CD14-positive monocyte (primary cell): ENCODE measurements around the gene SLC16A12. TPM values are rescaled to one million over a fixed set of nuclear protein-coding genes. Genes with fewer than 3 reads are reported as not detected.
"Not testable (repeated sequence)": the region's sequence is repeated elsewhere in the genome, so short reads cannot be mapped to it uniquely, and the experiment has no call there.

Experiments
- DNase-seq, 3 donors: peaks; one replicate each; pipeline ENCODE4 v3.0.0-alpha.2; 2011 to 2022
- H2AFZ ChIP-seq: 2 replicates; pipeline ENCODE4 v1.6.0; 2012; ENCODE audit warnings: mild to moderate bottlenecking, low read depth, low read length, inconsistent platforms; ENCODE audit not compliant: insufficient read depth, poor library complexity, severe bottlenecking
- H3K27ac ChIP-seq, 2 donors: 1 replicate in 1 of 2; 2 replicates in 1 of 2; pipeline ENCODE4 v1.5.1; 2012 to 2013; ENCODE audit warnings: low read length in 2 of 2, control low read depth in 1 of 2, inconsistent platforms in 1 of 2, low read depth in 1 of 2, mild to moderate bottlenecking in 1 of 2
- H3K27me3 ChIP-seq, 2 donors: one replicate each; pipeline versions ENCODE4 v1.6.0 to v1.6.1; 2011 to 2013; ENCODE audit warnings: low read length in 2 of 2; ENCODE audit not compliant: control insufficient read depth in 2 of 2, insufficient read depth in 2 of 2
- H3K36me3 ChIP-seq, 2 donors: replicated peaks in 1 of 2; 1 replicate in 1 of 2; 2 replicates in 1 of 2; pipeline versions ENCODE4 v1.5.1 to v1.6.1; 2012 to 2013; ENCODE audit warnings: low read length in 2 of 2, control low read depth in 1 of 2, inconsistent platforms in 1 of 2, mild to moderate bottlenecking in 1 of 2; ENCODE audit not compliant: insufficient read depth in 2 of 2, control insufficient read depth in 1 of 2
- H3K4me1 ChIP-seq, 2 donors: 1 replicate in 1 of 2; 2 replicates in 1 of 2; pipeline versions ENCODE4 v1.5.1 to v1.6.1; 2012 to 2013; ENCODE audit warnings: low read length in 2 of 2, control low read depth in 1 of 2, inconsistent platforms in 1 of 2, mild to moderate bottlenecking in 1 of 2, moderate library complexity in 1 of 2; ENCODE audit not compliant: insufficient read depth in 2 of 2, control insufficient read depth in 1 of 2
- H3K4me2 ChIP-seq: replicated peaks from 2 replicates; pipeline ENCODE3; 2012; ENCODE audit warnings: low read length, moderate library complexity, mild to moderate bottlenecking; ENCODE audit not compliant: poor library complexity, severe bottlenecking; ENCODE audit errors: extremely low read depth
- H3K4me3 ChIP-seq, 3 experiments: fragments of 200-600 bp in 1 of 3; sonication (generic) in 1 of 3; replicated peaks in 1 of 3; 1 replicate in 2 of 3; 2 replicates in 1 of 3; pipeline ENCODE4 v1.5.1; 2011 to 2013; ENCODE audit warnings: low read length in 3 of 3, mild to moderate bottlenecking in 3 of 3, control low read depth in 2 of 3, low read depth in 2 of 3, inconsistent platforms in 1 of 3, moderate library complexity in 1 of 3
- H3K79me2 ChIP-seq: 2 replicates; pipeline ENCODE4 v1.6.0; 2012; ENCODE audit warnings: mild to moderate bottlenecking, control low read depth, inconsistent platforms, low read length, moderate library complexity; ENCODE audit not compliant: insufficient read depth
- H3K9ac ChIP-seq: 2 replicates; pipeline ENCODE4 v1.6.0; 2017; ENCODE audit warnings: low read length, mild to moderate bottlenecking; ENCODE audit not compliant: insufficient read depth, poor library complexity, severe bottlenecking
- H3K9me3 ChIP-seq, 2 donors: replicated peaks in 1 of 2; 1 replicate in 1 of 2; 2 replicates in 1 of 2; pipeline versions ENCODE4 v1.5.1 to v1.6.1; 2012 to 2013; ENCODE audit warnings: low read length in 2 of 2, control low read depth in 1 of 2; ENCODE audit not compliant: control insufficient read depth in 1 of 2, insufficient read depth in 1 of 2
- H4K20me1 ChIP-seq: 2 replicates; pipeline ENCODE4 v1.6.0; 2012; ENCODE audit warnings: mild to moderate bottlenecking, low read length, control low read depth, moderate library complexity; ENCODE audit not compliant: insufficient read depth
- H3K27ac Mint-ChIP-seq, 7 donors: one replicate each; pipeline ENCODE4 v1.8.0; 2020; ENCODE audit warnings: mild to moderate bottlenecking in 7 of 7, mixed read lengths in 7 of 7, moderate library complexity in 6 of 7, inconsistent platforms in 2 of 7
- H3K27me3 Mint-ChIP-seq, 3 donors: one replicate each; pipeline ENCODE4 v1.8.0; 2021 to 2022; ENCODE audit warnings: low read depth in 3 of 3, mild to moderate bottlenecking in 3 of 3, mixed read lengths in 3 of 3, moderate library complexity in 3 of 3, inconsistent platforms in 1 of 3
- H3K36me3 Mint-ChIP-seq, 2 donors: one replicate each; pipeline ENCODE4 v1.8.0; 2020; ENCODE audit warnings: mixed read lengths in 2 of 2, inconsistent platforms in 1 of 2, mild to moderate bottlenecking in 1 of 2
- H3K4me1 Mint-ChIP-seq: one replicate; pipeline ENCODE4 v1.8.0; 2020; ENCODE audit warnings: mild to moderate bottlenecking, mixed read lengths
- H3K4me3 Mint-ChIP-seq, 2 donors: one replicate each; pipeline ENCODE4 v1.8.0; 2020; ENCODE audit warnings: mild to moderate bottlenecking in 2 of 2, mixed read lengths in 2 of 2, moderate library complexity in 1 of 2
- H3K9me3 Mint-ChIP-seq, 7 donors: one replicate each; pipeline ENCODE4 v1.8.0; 2020 to 2022; ENCODE audit warnings: mixed read lengths in 7 of 7, mild to moderate bottlenecking in 6 of 7, moderate library complexity in 6 of 7, inconsistent platforms in 2 of 7
- WGBS: methylation state at CpG from one replicate; pipeline ENCODE4 v1.1.5; 2013; ENCODE audit warnings: missing lambda C conversion rate; ENCODE audit not compliant: insufficient coverage; 5-methylcytosine and 5-hydroxymethylcytosine counted together
- intact Hi-C, 2 donors: fragments of 100-400 bp; cut with micrococcal nuclease; formaldehyde crosslinking; loops; one replicate each; pipeline versions ENCODE4 v1.15.0 to v1.15.1; 2023
- polyA plus RNA-seq, 3 donors: library from polyadenylated mRNA; depleted of rRNA in 1 of 3; unstranded in 2 of 3; stranded (reverse) in 1 of 3; fragments of 300-500 nt in 2 of 3; fragments of >200 nt in 1 of 3; fragmentation: Illumina TruSeq in 2 of 3; gene quantifications; 1 replicate in 2 of 3; 2 replicates in 1 of 3; pipeline ENCODE4 v1.2.3, GENCODE V29; 2012 to 2021

SLC16A12 gene
- polyA plus RNA-seq, 3 donors, result 0.04 TPM; not detected in 2

DNA sequence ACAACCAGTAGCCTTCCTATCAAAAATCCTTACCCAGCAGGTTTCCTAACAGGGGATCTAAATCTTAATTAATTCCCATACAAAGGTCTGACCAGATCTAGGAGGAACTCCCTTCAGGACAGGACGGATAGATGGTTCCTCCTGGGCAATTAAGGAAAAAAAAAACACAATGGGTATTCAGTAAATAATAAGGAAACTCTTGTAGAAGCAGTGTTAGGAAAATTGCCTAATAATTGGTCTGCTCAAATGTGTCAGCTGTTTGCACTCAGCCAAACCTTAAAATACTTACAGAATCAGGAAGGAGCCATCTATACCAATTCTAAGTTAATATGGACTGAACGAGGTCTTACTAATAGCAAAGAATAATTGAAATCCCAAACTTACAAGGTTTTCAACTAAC lies 124.3 kb downstream of the SLC16A12 start:
- peaks cover 36% of the 10 kb centered on the region for H3K4me1 Mint-ChIP-seq
- not testable (repeated sequence) for H3K9ac ChIP-seq, H3K9me3 ChIP-seq, H3K4me2 ChIP-seq, H3K27me3 ChIP-seq, H3K27me3 Mint-ChIP-seq, H3K36me3 ChIP-seq, H2AFZ ChIP-seq, H4K20me1 ChIP-seq, H3K4me3 ChIP-seq, H3K36me3 Mint-ChIP-seq, H3K4me3 Mint-ChIP-seq
- peak overlapping the region in 1 of 2 donors; percentile 26 for H3K27ac ChIP-seq
- WGBS, result no CpG with 5 or more reads among the region's 2 CpGs
- peak overlapping the region in 1 of 7 donors; percentile 76 for H3K27ac Mint-ChIP-seq
- peak in 2 of 3 donors; percentile 7 to 11 for DNase-seq
- peaks cover 24 to 31% of the 10 kb centered on the region in 2 donors for H3K4me1 ChIP-seq
- intact Hi-C loops, result loop anchor here in 1 of 2 donors (10.0 kb wide), 1 partner anchor 106 kb away; the partner anchor contains the start of gene IFIT2
- H3K79me2 ChIP-seq, result peaks cover 21% of the 10 kb centered on the region
- H3K9me3 Mint-ChIP-seq, result peaks cover 5 to 13% (median 9%) of the 10 kb centered on the region in 7 donors

DNA sequence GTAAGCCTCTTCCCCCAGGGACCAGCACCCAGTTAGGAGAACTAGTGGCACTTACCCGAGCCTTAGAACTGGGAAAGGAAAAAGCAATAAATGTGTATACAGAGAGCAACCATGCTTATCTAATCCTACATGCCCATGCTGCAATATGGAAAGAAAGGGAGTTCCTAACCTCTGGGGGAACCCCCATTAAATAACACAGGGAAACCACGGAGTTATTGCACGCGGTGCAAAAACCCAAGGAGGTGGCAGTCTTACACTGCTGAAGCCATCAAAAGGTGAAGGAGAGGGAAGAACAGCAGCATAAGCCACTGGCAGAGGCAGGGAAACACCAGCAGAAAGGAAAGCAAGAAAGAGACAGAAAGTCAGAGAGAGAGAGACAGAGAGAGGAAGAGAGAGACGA lies 124.8 kb downstream of the SLC16A12 start:
- Mint-ChIP-seq H3K27ac (peak overlapping the region in 1 of 7 donors; percentile 6), H3K9me3 (peaks cover 5 to 16% (median 9%) of the 10 kb centered on the region in 7 donors), H3K4me1 (peaks cover 30% of the 10 kb centered on the region)
- Histone ChIP-seq H3K9me3 (peaks cover 6 to 12% of the 10 kb centered on the region in 2 donors), H3K79me2 (peaks cover 15% of the 10 kb centered on the region), H3K27ac (peak overlapping the region in 1 of 2 donors; percentile 26), H3K4me1 (peaks cover 18 to 26% of the 10 kb centered on the region in 2 donors)
- not testable (repeated sequence) for H3K4me3 Mint-ChIP-seq, H3K36me3 ChIP-seq, H4K20me1 ChIP-seq, H3K36me3 Mint-ChIP-seq, H3K4me3 ChIP-seq, H3K27me3 ChIP-seq, H3K27me3 Mint-ChIP-seq, H2AFZ ChIP-seq, H3K9ac ChIP-seq, H3K4me2 ChIP-seq
- intact Hi-C loops, result loop anchor here in 1 of 2 donors (10.0 kb wide), 1 partner anchor 106 kb away; the partner anchor contains the start of gene IFIT2
- WGBS, result no CpG with 5 or more reads among the region's 5 CpGs
- peak in 1 of 3 donors; percentile 22 for DNase-seq

DNA sequence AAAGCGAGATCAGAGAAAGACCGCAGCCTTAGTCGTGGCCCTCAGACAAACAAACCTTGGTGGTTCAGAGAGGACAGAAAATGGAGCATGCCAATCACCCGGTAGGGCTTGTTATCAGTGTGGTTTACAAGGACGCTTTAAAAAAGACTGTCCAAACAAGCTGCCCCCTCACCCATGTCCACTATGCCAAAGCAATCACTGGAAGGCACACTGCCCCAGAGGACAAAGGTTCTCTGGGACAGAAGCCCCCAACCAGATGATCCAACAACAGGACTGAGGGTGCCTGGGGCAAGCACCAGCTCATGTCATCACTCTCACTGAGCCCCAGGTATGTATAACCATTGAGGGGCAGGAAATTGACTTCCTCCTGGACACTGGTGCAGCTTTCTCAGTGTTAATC lies 126.1 kb downstream of the SLC16A12 start:
- Mint-ChIP-seq H3K9me3 (peaks cover 5 to 16% (median 9%) of the 10 kb centered on the region in 7 donors), H3K4me1 (peaks cover 26% of the 10 kb centered on the region)
- Histone ChIP-seq H3K4me1 (peaks cover 17 to 23% of the 10 kb centered on the region in 2 donors), H3K9me3 (peaks cover 6 to 12% of the 10 kb centered on the region in 2 donors)
- H3K4me3 Mint-ChIP-seq, H3K27me3 ChIP-seq, H3K4me2 ChIP-seq, H3K27ac ChIP-seq, H3K79me2 ChIP-seq, intact Hi-C loops, H3K36me3 ChIP-seq, H4K20me1 ChIP-seq, DNase-seq, H3K4me3 ChIP-seq, H3K9ac ChIP-seq, H2AFZ ChIP-seq, H3K36me3 Mint-ChIP-seq, H3K27me3 Mint-ChIP-seq, H3K27ac Mint-ChIP-seq: not testable (repeated sequence)
- WGBS, result 97% methylated on average over 4 of the region's 5 CpGs

DNA sequence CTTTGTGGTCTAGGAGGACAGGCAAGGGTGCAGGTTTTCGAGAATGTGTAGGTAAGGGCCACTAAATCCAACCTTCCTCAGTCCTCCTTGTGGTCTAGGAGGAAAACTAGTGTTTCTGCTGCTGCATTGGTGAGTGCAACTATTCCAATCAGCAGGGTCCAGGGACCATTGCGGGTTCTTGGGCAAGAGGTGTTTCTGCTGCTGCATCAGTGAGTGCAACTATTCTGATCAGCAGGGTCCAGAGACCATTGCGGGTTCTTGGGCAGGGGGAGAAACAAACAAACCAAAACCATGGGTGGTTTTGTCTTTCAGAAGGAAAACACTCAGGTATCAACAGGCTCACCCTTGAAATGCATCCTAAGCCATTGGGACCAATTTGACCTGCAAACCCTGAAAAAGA lies 127.6 kb downstream of the SLC16A12 start:
- H3K36me3 ChIP-seq, result peaks cover 4 to 14% of the 10 kb centered on the region in 2 donors
- intact Hi-C loops, H3K27me3 ChIP-seq, H4K20me1 ChIP-seq, H3K27ac Mint-ChIP-seq, H3K79me2 ChIP-seq, H3K27ac ChIP-seq, H3K4me2 ChIP-seq, H2AFZ ChIP-seq, H3K4me3 Mint-ChIP-seq, H3K4me3 ChIP-seq, H3K9ac ChIP-seq, H3K27me3 Mint-ChIP-seq, DNase-seq: not testable (repeated sequence)
- H3K36me3 Mint-ChIP-seq, result peaks cover 12 to 15% of the 10 kb centered on the region in 2 donors
- 100% methylated on average over 2 of the region's 3 CpGs for WGBS
- peaks cover 21% of the 10 kb centered on the region for H3K4me1 Mint-ChIP-seq
- peaks cover 5 to 16% (median 9%) of the 10 kb centered on the region in 7 donors for H3K9me3 Mint-ChIP-seq
- peaks cover 6 to 12% of the 10 kb centered on the region in 2 donors for H3K9me3 ChIP-seq
- peaks cover 11 to 17% of the 10 kb centered on the region in 2 donors for H3K4me1 ChIP-seq
